ENCODE results near the gene PEPD.

- no peak for TF ChIP-seq POLR2AphosphoS5 (IDR thresholded peaks at IDR 0.05)
- TF ChIP-seq, protein P1, sequence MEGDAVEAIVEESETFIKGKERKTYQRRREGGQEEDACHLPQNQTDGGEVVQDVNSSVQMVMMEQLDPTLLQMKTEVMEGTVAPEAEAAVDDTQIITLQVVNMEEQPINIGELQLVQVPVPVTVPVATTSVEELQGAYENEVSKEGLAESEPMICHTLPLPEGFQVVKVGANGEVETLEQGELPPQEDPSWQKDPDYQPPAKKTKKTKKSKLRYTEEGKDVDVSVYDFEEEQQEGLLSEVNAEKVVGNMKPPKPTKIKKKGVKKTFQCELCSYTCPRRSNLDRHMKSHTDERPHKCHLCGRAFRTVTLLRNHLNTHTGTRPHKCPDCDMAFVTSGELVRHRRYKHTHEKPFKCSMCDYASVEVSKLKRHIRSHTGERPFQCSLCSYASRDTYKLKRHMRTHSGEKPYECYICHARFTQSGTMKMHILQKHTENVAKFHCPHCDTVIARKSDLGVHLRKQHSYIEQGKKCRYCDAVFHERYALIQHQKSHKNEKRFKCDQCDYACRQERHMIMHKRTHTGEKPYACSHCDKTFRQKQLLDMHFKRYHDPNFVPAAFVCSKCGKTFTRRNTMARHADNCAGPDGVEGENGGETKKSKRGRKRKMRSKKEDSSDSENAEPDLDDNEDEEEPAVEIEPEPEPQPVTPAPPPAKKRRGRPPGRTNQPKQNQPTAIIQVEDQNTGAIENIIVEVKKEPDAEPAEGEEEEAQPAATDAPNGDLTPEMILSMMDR (IDR thresholded peaks at IDR 0.05) = no peak
- TF ChIP-seq POLR2A (IDR thresholded peaks at IDR 0.05) = no peak
These were observed 71.8 kb downstream of the PEPD start for GRCh38 chr19:33449799-33450198.
